ENCODE data around the gene APOL6.

Gene APOL6

GRCh38 chr22:35629406-35630216, 18.6 kb upstream of the APOL6 start:
- no peak overlapping the region for H3K4me3 ChIP-seq (ENCODE audit: control insufficient read depth, low read depth, low read length)
- DNase-seq (ENCODE audit: low read depth) = peak; percentile 93
- TF ChIP-seq CTCF (IDR thresholded peaks at IDR 0.05; ENCODE audit: control insufficient read depth, insufficient read depth, low read depth, low read length, missing control alignments) = no peak

GRCh38 chr22:35630387-35630793, 17.9 kb upstream of the APOL6 start:
- no peak for TF ChIP-seq CTCF (IDR thresholded peaks at IDR 0.05; ENCODE audit: control insufficient read depth, insufficient read depth, low read depth, low read length, missing control alignments)
- no peak overlapping the region for H3K4me3 ChIP-seq (ENCODE audit: control insufficient read depth, low read depth, low read length)
- DNase-seq (ENCODE audit: low read depth) = no peak

- DNase-seq (ENCODE audit: low read depth) = no peak
- H3K4me3 ChIP-seq (ENCODE audit: control insufficient read depth, low read depth, low read length) = no peak overlapping the region
- no peak for TF ChIP-seq CTCF (IDR thresholded peaks at IDR 0.05; ENCODE audit: control insufficient read depth, insufficient read depth, low read depth, low read length, missing control alignments)
Measured at GRCh38 chr22:35630891-35631290, 17.4 kb upstream of the APOL6 start.

GRCh38 chr22:35631597-35631996, 16.6 kb upstream of the APOL6 start:
- no peak overlapping the region for H3K4me3 ChIP-seq (ENCODE audit: control insufficient read depth, low read depth, low read length)
- peak; percentile 54 for TF ChIP-seq CTCF (IDR thresholded peaks at IDR 0.05; ENCODE audit: control insufficient read depth, insufficient read depth, low read depth, low read length, missing control alignments)
- DNase-seq (ENCODE audit: low read depth) = no peak

- DNase-seq (ENCODE audit: low read depth) = no peak
- no peak for TF ChIP-seq CTCF (IDR thresholded peaks at IDR 0.05; ENCODE audit: control insufficient read depth, insufficient read depth, low read depth, low read length, missing control alignments)
- H3K4me3 ChIP-seq (ENCODE audit: control insufficient read depth, low read depth, low read length) = no peak overlapping the region
Measured at GRCh38 chr22:35632935-35633334, 15.3 kb upstream of the APOL6 start.

- TF ChIP-seq CTCF (IDR thresholded peaks at IDR 0.05; ENCODE audit: control insufficient read depth, insufficient read depth, low read depth, low read length, missing control alignments) = no peak
- H3K4me3 ChIP-seq (ENCODE audit: control insufficient read depth, low read depth, low read length) = no peak overlapping the region
- no peak for DNase-seq (ENCODE audit: low read depth)
Measured at GRCh38 chr22:35633520-35633919, 14.7 kb upstream of the APOL6 start.
